Body of pancreas (tissue), 4 donors: ENCODE measurements around the gene MXRA7. TPM values are rescaled to one million over a fixed set of nuclear protein-coding genes. Genes with fewer than 3 reads are reported as not detected.

Experiments used
- ATAC-seq: fragments of 150-250 bp; one replicate; pipeline ENCODE4 v1.9.1; 2016
- DNase-seq, 4 donors: peaks; one replicate each; pipeline ENCODE4 v3.0.0-alpha.2; 2019
- H3K27ac ChIP-seq, 4 donors: fragments of 200-600 bp; sonication (generic); 1 replicate in 3 of 4; 2 replicates in 1 of 4; pipeline versions ENCODE4 v1.5.1 to v1.6.1; 2016 to 2019; ENCODE audit warnings: mild to moderate bottlenecking in 1 of 4, mixed read lengths in 1 of 4, moderate library complexity in 1 of 4
- H3K27me3 ChIP-seq, 2 donors: fragments of 200-600 bp; sonication (generic); one replicate each; pipeline ENCODE4 v1.6.0; 2016; ENCODE audit warnings: mild to moderate bottlenecking in 1 of 2
- H3K36me3 ChIP-seq, 2 donors: fragments of 200-600 bp; sonication (generic); replicated peaks in 1 of 2; 2 replicates each; pipeline ENCODE4 v1.5.1; 2016; ENCODE audit warnings: low read depth in 2 of 2; ENCODE audit not compliant: insufficient read depth in 1 of 2
- H3K4me1 ChIP-seq: fragments of 200-600 bp; sonication (generic); one replicate; pipeline ENCODE4 v1.6.0; 2016
- H3K4me3 ChIP-seq, 2 donors: fragments of 200-600 bp; sonication (generic); 1 replicate in 1 of 2; 2 replicates in 1 of 2; pipeline ENCODE4 v1.5.1; 2016 to 2019
- H3K9me3 ChIP-seq, 3 donors: fragments of 200-600 bp; sonication (generic); 1 replicate in 2 of 3; 2 replicates in 1 of 3; pipeline ENCODE4 v1.5.1; 2016
- POLR2A ChIP-seq, 3 donors: fragments of 450-650 bp; IDR thresholded peaks; one replicate each; pipeline ENCODE4 v1.6.1; 2016; ENCODE audit warnings: antibody characterized with exemption in 3 of 3, mild to moderate bottlenecking in 2 of 3
- WGBS, 2 donors: methylation state at CpG; one replicate each; pipeline ENCODE4 v1.1.5; 2017; 5-methylcytosine and 5-hydroxymethylcytosine counted together
- intact Hi-C: fragments of 100-400 bp; cut with DNase I; formaldehyde crosslinking; loops from one replicate; pipeline ENCODE4 v1.15.1; 2023
- microRNA counts, 2 donors: library from miRNA; unstranded; fragments of <30 nt; microRNA quantifications; one replicate each; lab custom pipeline; 2017
- microRNA-seq, 2 donors: library from miRNA; unstranded; fragments of <30 nt; microRNA quantifications; one replicate each; pipeline ENCODE4, GENCODE V29; 2016; ENCODE audit warnings: borderline number of aligned reads in 2 of 2, borderline replicate concordance in 2 of 2
- small RNA-seq: library from RNA; depleted of rRNA; stranded (forward); fragments of <200 nt; gene quantifications from one replicate; pipeline ENCODE3, GENCODE V24; 2016
- total RNA-seq, 2 donors: library from RNA; depleted of rRNA; stranded (reverse); fragments of >200 nt; gene quantifications; one replicate each; pipeline ENCODE4 v1.1.0, GENCODE V29; 2016
- TF ChIP-seq, protein P1 (sequence below), 7 experiments: fragments of 450-650 bp in 4 of 7; fragments of 200-600 bp in 3 of 7; sonication (generic) in 3 of 7; IDR thresholded peaks; one replicate each; pipeline ENCODE4 v1.5.1; 2016 to 2019; ENCODE audit warnings: antibody characterized with exemption in 7 of 7

MXRA7 gene
- total RNA-seq, 2 donors from 2014 or later = 71.9 to 87.4 TPM

DNA sequence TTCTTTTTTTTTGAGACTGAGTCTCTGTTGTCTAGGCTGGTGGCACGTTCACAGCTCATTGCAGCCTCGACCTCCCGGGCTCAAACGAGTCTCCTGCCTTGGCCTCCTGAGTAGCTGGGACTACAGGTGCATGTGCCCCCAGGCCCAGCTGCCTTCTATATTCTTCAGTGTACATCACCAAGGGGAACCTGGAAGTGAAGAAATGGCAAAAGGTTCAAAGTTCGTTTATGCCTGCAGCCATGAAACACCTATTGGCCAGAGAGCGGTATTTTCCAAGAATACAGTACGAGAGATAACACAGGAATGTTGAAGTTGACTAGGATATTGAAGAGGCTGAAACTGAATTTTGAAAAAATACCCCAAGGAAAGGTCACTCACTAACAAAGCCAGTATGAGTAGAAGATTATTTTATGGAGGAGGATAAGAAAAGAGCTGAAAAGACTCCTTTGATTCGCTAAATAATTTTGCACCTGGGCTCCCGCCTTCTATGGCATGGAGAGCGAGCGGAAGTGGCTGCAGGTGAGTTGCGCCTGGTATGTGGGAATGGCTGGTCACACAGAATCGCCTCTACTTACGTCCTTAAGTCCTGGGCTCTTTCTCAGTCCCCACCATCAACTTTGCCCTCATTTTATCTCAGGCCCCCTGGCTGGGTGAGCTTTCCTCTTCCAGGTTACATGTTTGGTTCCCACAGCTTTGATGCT, 77.0 kb downstream of the MXRA7 start:
- DNase-seq = no peak
- 77 to 78% methylated on average over 14 of the region's 14 CpGs for WGBS, 2 donors
- no peak overlapping the region for H3K4me3 ChIP-seq
- no peaks in the 10 kb centered on the region for H3K27me3 ChIP-seq
- intact Hi-C loops = no loop called here
- no peaks in the 10 kb centered on the region for H3K4me1 ChIP-seq
- H3K27ac ChIP-seq = no peak overlapping the region
- TF ChIP-seq, protein P1, sequence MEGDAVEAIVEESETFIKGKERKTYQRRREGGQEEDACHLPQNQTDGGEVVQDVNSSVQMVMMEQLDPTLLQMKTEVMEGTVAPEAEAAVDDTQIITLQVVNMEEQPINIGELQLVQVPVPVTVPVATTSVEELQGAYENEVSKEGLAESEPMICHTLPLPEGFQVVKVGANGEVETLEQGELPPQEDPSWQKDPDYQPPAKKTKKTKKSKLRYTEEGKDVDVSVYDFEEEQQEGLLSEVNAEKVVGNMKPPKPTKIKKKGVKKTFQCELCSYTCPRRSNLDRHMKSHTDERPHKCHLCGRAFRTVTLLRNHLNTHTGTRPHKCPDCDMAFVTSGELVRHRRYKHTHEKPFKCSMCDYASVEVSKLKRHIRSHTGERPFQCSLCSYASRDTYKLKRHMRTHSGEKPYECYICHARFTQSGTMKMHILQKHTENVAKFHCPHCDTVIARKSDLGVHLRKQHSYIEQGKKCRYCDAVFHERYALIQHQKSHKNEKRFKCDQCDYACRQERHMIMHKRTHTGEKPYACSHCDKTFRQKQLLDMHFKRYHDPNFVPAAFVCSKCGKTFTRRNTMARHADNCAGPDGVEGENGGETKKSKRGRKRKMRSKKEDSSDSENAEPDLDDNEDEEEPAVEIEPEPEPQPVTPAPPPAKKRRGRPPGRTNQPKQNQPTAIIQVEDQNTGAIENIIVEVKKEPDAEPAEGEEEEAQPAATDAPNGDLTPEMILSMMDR (IDR thresholded peaks at IDR 0.05) = no peak
- TF ChIP-seq POLR2A (IDR thresholded peaks at IDR 0.05) = no peak
- no peaks in the 10 kb centered on the region for H3K9me3 ChIP-seq
- H3K36me3 ChIP-seq = no peaks in the 10 kb centered on the region
- ATAC-seq = no peak

DNA sequence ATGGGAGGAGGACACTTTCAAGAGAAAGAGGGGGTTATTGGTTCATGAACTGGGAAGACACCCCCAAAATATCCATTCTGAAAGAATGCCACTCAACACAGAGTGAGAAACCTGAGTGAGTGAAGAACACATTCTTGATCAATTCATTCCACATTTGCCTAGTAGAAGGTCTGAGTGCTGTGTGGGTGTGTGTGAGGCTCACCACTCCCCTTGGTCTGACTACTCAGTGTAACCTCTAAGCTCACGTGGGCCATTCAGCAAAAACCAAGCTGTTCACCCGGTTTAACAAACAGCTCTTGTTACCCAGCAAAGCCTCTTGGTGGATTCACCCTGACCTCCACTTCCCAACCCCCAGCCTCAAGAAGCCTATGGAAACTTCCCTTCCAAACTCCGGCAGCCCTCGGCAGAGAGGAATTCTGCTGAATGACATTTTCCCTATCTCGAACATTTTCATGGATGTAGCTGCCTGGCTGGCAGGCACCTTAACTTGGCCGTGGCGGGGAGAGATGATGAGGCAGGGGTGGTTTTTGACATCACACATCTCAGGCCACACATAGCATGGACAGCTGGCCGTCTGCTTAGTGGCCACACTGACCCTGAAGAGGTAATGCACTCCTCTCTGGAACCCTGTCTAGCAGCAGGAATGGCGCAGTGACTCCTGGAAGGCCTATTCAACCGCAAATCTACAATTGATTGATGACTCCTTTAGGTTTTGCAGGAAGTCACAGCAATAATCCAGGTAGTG, 78.8 kb downstream of the MXRA7 start:
- intact Hi-C loops = no loop called here
- Histone ChIP-seq H3K4me1 (no peaks in the 10 kb centered on the region), H3K9me3 (no peaks in the 10 kb centered on the region), H3K27ac (no peak overlapping the region), H3K36me3 (no peaks in the 10 kb centered on the region), H3K4me3 (no peak overlapping the region), H3K27me3 (no peaks in the 10 kb centered on the region)
- TF ChIP-seq POLR2A (IDR thresholded peaks at IDR 0.05) = no peak
- TF ChIP-seq, protein P1 (IDR thresholded peaks at IDR 0.05) = no peak
- WGBS, 2 donors = 66 to 84% methylated on average over 6 to 10 of the region's 10 CpGs
- ATAC-seq = no peak
- DNase-seq = peak in 2 of 4 donors; percentile 30 to 31

DNA sequence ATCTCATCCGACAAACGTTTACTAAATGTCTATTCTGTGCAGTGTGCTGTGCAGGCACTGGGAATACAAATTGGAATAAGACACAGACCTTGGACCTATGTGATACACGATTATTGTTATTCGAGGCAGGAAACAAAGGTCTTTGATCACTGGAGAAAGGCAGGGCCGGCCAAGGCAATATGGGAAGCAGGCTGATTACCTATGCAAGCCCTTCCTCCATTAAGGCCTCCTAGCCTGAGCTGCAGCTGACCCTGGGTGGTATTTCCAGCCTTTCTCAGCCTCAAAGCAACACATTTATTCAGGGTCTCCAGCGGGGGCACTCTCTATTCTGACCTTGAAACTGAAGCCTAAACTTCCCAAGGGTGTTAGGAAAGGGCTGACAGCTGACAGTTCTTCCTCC, 80.6 kb downstream of the MXRA7 start:
- no peaks in the 10 kb centered on the region for H3K4me1 ChIP-seq
- ATAC-seq (no peak), DNase-seq (no peak)
- no peak overlapping the region for H3K4me3 ChIP-seq
- H3K36me3 ChIP-seq = no peaks in the 10 kb centered on the region
- 61 to 73% methylated on average over 6 of the region's 6 CpGs for WGBS, 2 donors
- intact Hi-C loops = no loop called here
- no peaks in the 10 kb centered on the region for H3K27me3 ChIP-seq
- H3K27ac ChIP-seq = no peak overlapping the region
- no peak for TF ChIP-seq POLR2A (IDR thresholded peaks at IDR 0.05)
- no peaks in the 10 kb centered on the region for H3K9me3 ChIP-seq

MicroRNA genes within 50 kb of the gene (microRNA counts, 767-probe panel; counts per million panel counts)
- 0 to 736 counts per million in 2 donors for microRNA hsa-miR-636 (lab: Ali Mortazavi, UCI)

Small RNA genes lying within 50 kb of the gene (microRNA-seq; reads per million reads assigned to microRNA genes)
- 0 to 0.47 reads per million in 2 donors for gene MIR636

Small RNA genes lying within 50 kb of the gene (small RNA-seq; reads per million reads assigned to genes)
- gene AC005837.3 (not detected), gene RF02271 (not detected), gene RNU6-227P (not detected), gene RNU6-97P (not detected), gene RNY4P36 (not detected)

Other genes with a start within 250 kb of the MXRA7 start
- gene AANAT, start 243.4 kb downstream of the MXRA7 start, total RNA-seq = not detected
- 10 to 100 TPM; 23.1 to 48.1 TPM for gene RHBDF2, start 209.5 kb downstream of the MXRA7 start, total RNA-seq
- 10 to 100 TPM in 1 of 2 donors, 1 to 10 TPM in 1; 9.6 to 21.1 TPM for gene CYGB, start 173.3 kb downstream of the MXRA7 start, total RNA-seq
- 1 to 10 TPM in 1 of 2 donors, under 1 TPM in 1; 0.52 to 4.6 TPM for gene PRCD, start 170.9 kb downstream of the MXRA7 start, total RNA-seq
- 10 to 100 TPM in 1 of 2 donors, 1 to 10 TPM in 1; 6.9 to 10.1 TPM for gene ST6GALNAC2, start 125.1 kb downstream of the MXRA7 start, total RNA-seq
- 10 to 100 TPM in 1 of 2 donors, 1 to 10 TPM in 1; 9.3 to 13.5 TPM for gene ST6GALNAC1, start 67.2 kb downstream of the MXRA7 start, total RNA-seq
- 10 to 100 TPM; 15.2 to 20.0 TPM for gene JMJD6, start 15.6 kb upstream of the MXRA7 start, total RNA-seq
- gene METTL23, start 15.9 kb upstream of the MXRA7 start, total RNA-seq = 10 to 100 TPM; 25.9 to 44.2 TPM
- gene SRSF2, start 26.4 kb upstream of the MXRA7 start, total RNA-seq = 100 to 1,000 TPM; 258 to 301 TPM
- 10 to 100 TPM in 1 of 2 donors, 1 to 10 TPM in 1; 7.6 to 16.6 TPM for gene MFSD11, start 27.2 kb upstream of the MXRA7 start, total RNA-seq
- gene MGAT5B, start 157.4 kb upstream of the MXRA7 start, total RNA-seq = 1 to 10 TPM in 1 of 2 donors, not detected in 1; 3.6 TPM